GM12872 (cell line): ENCODE measurements around the gene CCT7.

Source experiments
- CTCF ChIP-seq: IDR thresholded peaks from 3 replicates; pipeline ENCODE4 v1.5.1; 2011; ENCODE audit warnings: low read depth, mild to moderate bottlenecking, low read length, moderate library complexity; ENCODE audit not compliant: insufficient read depth

Gene CCT7

DNA sequence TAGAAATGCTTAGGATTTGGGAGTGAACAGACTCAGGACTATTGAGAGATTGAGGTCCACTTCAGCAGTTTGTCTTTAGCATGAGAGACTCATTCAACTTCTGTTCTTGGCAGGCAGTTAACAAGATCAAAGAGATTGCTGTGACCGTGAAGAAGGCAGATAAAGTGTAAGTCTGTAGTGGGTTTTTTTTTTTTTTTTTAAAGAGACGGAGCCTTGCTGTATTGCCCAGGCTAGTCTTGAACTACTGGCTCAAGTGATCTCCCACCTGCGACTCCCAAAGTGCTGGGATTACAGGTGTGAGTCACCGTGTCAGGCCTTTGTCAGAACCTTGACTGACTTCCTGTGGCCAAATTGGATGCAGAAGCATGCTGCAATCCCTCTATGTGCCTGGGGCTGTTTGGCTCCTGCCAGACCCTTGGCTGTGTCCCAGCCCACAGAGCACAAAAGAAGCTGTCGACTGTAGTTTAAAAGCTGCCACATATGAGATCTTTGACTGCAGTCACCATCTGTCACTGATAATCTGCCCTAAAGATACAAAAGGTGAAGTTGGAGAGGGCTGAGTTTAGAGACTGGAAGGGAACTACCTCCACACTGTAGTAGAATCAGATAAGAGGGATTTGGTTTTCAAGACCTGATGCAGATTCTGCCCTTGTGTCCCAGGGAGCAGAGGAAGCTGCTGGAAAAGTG is 9.9 kb downstream of the CCT7 start:
- no peak for TF ChIP-seq CTCF

GRCh38 chr2:73244580-73244979 is 10.5 kb downstream of the CCT7 start:
- TF ChIP-seq CTCF, result no peak

DNA sequence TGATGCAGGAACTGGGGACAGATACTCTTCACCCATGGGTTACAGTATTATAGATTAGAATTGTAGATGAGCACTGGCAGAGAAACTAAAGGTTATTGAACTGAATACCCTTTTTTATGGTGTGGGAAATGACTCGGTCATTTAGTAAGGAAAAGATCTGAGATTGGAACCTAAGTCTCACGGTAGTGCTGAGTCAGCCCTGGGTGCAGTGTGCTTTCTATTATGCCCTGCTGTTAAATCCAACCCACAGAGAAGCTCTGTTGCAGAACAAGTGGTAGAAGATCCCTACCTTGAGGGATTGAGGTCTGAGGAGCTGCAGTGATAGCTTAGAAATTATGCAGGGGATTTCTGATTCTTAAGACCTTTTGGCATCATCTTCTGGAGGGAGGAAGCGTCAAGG is 12.7 kb downstream of the CCT7 start:
- no peak for TF ChIP-seq CTCF

- TF ChIP-seq CTCF, result no peak
These were observed 15.5 kb downstream of the CCT7 start for GRCh38 chr2:73249636-73250035.

- TF ChIP-seq CTCF, result no peak
These were observed 17.1 kb downstream of the CCT7 start for GRCh38 chr2:73250872-73251846.

GRCh38 chr2:73252238-73253027 is 18.3 kb downstream of the CCT7 start:
- no peak for TF ChIP-seq CTCF

DNA sequence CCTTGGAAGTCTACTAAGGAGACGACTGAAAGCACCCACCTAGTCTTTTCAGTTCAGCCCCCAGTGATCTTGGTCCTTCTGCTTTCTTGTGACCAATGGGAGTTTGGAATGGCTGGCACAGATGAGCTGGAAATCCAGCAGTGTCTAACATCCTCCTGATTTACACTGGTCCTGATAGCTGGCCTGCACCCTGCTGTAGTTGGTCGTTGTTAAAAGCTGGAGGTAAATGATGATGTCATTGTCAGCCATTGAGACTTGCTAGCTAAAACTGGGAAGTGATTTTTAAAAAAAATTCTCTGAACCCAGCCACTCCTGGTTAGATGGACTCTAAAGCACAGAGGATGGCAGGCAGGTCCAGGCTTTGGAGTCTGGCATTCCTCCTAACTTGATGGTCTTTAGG is 19.3 kb downstream of the CCT7 start:
- TF ChIP-seq CTCF, result no peak
